ENCODE data around the gene CDC42BPA. TPM values are rescaled to one million over a fixed set of nuclear protein-coding genes. Genes with fewer than 3 reads are reported as not detected.

CDC42BPA gene
- polyA plus RNA-seq, 1 donor from 2014 or later = 22.9 TPM

- H3K9me3 ChIP-seq (ENCODE audit: low read length) = no peaks in the 10 kb centered on the region
- no peaks in the 10 kb centered on the region for H3K9me2 ChIP-seq (ENCODE audit: insufficient read depth, low read length)
- H3K27me3 ChIP-seq (ENCODE audit: insufficient read depth, low read depth, low read length) = no peaks in the 10 kb centered on the region
- no peak overlapping the region for H2AFZ ChIP-seq (ENCODE audit: low read depth, low read length)
- H3K4me3 ChIP-seq (ENCODE audit: low read length) = no peak overlapping the region
- H3K27ac ChIP-seq (ENCODE audit: low read length) = no peak overlapping the region
- H3K9ac ChIP-seq (ENCODE audit: low read length) = no peak overlapping the region
- no peaks in the 10 kb centered on the region for H3F3A ChIP-seq (ENCODE audit: insufficient read depth, low read length, poor library complexity, severe bottlenecking)
- H4K20me1 ChIP-seq (ENCODE audit: insufficient read depth) = no peaks in the 10 kb centered on the region
- H3K4me2 ChIP-seq (ENCODE audit: low read length) = no peak overlapping the region
- no peaks in the 10 kb centered on the region for H3K79me2 ChIP-seq (replicated peaks; ENCODE audit: insufficient read depth, low read length)
- no peaks in the 10 kb centered on the region for H3K36me3 ChIP-seq (ENCODE audit: insufficient read depth, low read length)
- TF ChIP-seq SMC3 (conservative IDR thresholded peaks at IDR 0.05; ENCODE audit: poor library complexity) (no peak), TAF1 (IDR thresholded peaks at IDR 0.05; ENCODE audit: low read depth) (no peak), MXI1 (conservative IDR thresholded peaks at IDR 0.05; ENCODE audit: poor library complexity, severe bottlenecking) (no peak), EP300 (conservative IDR thresholded peaks at IDR 0.05; ENCODE audit: poor library complexity, severe bottlenecking) (no peak), EZH2 (IDR thresholded peaks at IDR 0.05; ENCODE audit: borderline replicate concordance, insufficient read depth, low read length, poor library complexity, severe bottlenecking) (no peak), POLR2AphosphoS5 (IDR thresholded peaks at IDR 0.05) (no peak), RAD21 (conservative IDR thresholded peaks at IDR 0.05) (no peak), CTCF (IDR thresholded peaks at IDR 0.05; ENCODE audit: poor library complexity, severe bottlenecking) (no peak), REST (IDR thresholded peaks at IDR 0.05; ENCODE audit: borderline replicate concordance) (no peak)
Measured at GRCh38 chr1:227156520-227156919, 161.8 kb downstream of the CDC42BPA start.

- Histone ChIP-seq H3K27ac (ENCODE audit: low read length) (no peak overlapping the region), H3K36me3 (ENCODE audit: insufficient read depth, low read length) (no peaks in the 10 kb centered on the region), H3K9ac (ENCODE audit: low read length) (no peak overlapping the region), H3K79me2 (replicated peaks; ENCODE audit: insufficient read depth, low read length) (no peaks in the 10 kb centered on the region), H2AFZ (ENCODE audit: low read depth, low read length) (no peak overlapping the region), H3K9me2 (ENCODE audit: insufficient read depth, low read length) (no peaks in the 10 kb centered on the region), H3K4me3 (ENCODE audit: low read length) (no peak overlapping the region), H3K9me3 (ENCODE audit: low read length) (no peaks in the 10 kb centered on the region), H3K4me2 (ENCODE audit: low read length) (no peak overlapping the region), H3K27me3 (ENCODE audit: insufficient read depth, low read depth, low read length) (no peaks in the 10 kb centered on the region), H4K20me1 (ENCODE audit: insufficient read depth) (no peaks in the 10 kb centered on the region), H3F3A (ENCODE audit: insufficient read depth, low read length, poor library complexity, severe bottlenecking) (no peaks in the 10 kb centered on the region)
- TF ChIP-seq RAD21 (conservative IDR thresholded peaks at IDR 0.05) (no peak), POLR2AphosphoS5 (IDR thresholded peaks at IDR 0.05) (no peak), REST (IDR thresholded peaks at IDR 0.05; ENCODE audit: borderline replicate concordance) (no peak), EZH2 (IDR thresholded peaks at IDR 0.05; ENCODE audit: borderline replicate concordance, insufficient read depth, low read length, poor library complexity, severe bottlenecking) (no peak), TAF1 (IDR thresholded peaks at IDR 0.05; ENCODE audit: low read depth) (no peak), MXI1 (conservative IDR thresholded peaks at IDR 0.05; ENCODE audit: poor library complexity, severe bottlenecking) (no peak), SMC3 (conservative IDR thresholded peaks at IDR 0.05; ENCODE audit: poor library complexity) (no peak), CTCF (IDR thresholded peaks at IDR 0.05; ENCODE audit: poor library complexity, severe bottlenecking) (no peak), EP300 (conservative IDR thresholded peaks at IDR 0.05; ENCODE audit: poor library complexity, severe bottlenecking) (no peak)
Measured at GRCh38 chr1:227155688-227156087, 162.6 kb downstream of the CDC42BPA start.
